Lower lobe of right lung (tissue), 2 donors: ENCODE measurements around the gene MYOM1. TPM values are rescaled to one million over a fixed set of nuclear protein-coding genes. Genes with fewer than 3 reads are reported as not detected.

Experiments used
- ATAC-seq, 2 donors: fragments of 200-7000 bp; cut with Tn5 transposase; one replicate each; pipeline ENCODE4 v1.9.1; 2020 to 2022; ENCODE audit warnings: mild to moderate bottlenecking in 2 of 2, moderate library complexity in 2 of 2
- DNase-seq: peaks from one replicate; pipeline ENCODE4 v3.0.0-alpha.2; 2020
- H3K27ac ChIP-seq: fragments of 200-600 bp; one replicate; pipeline ENCODE4 v1.8.0; 2022
- H3K27me3 ChIP-seq: fragments of 200-600 bp; one replicate; pipeline ENCODE4 v1.8.0; 2022; ENCODE audit warnings: low read depth
- H3K36me3 ChIP-seq: fragments of 200-600 bp; one replicate; pipeline ENCODE4 v1.8.0; 2022; ENCODE audit warnings: mild to moderate bottlenecking
- H3K4me1 ChIP-seq: fragments of 200-600 bp; one replicate; pipeline ENCODE4 v1.8.0; 2022
- H3K4me3 ChIP-seq: fragments of 200-600 bp; one replicate; pipeline ENCODE4 v1.8.0; 2022; ENCODE audit warnings: mild to moderate bottlenecking
- H3K9me3 ChIP-seq: fragments of 200-600 bp; one replicate; pipeline ENCODE4 v1.8.0; 2022
- CTCF ChIP-seq: fragments of 200-600 bp; IDR thresholded peaks from one replicate; pipeline ENCODE4 v1.8.0; 2022; ENCODE audit warnings: antibody characterized with exemption, mild to moderate bottlenecking
- intact Hi-C: fragments of 100-400 bp; cut with DNase I; formaldehyde crosslinking; loops from one replicate; pipeline ENCODE4 v1.11.0; 2022
- total RNA-seq: library from RNA; stranded (reverse); fragmentation: NEBNext Ultra II Directional; extraction: Animal tissue kit (Norgen Biotek cat#: 25700); gene quantifications from one replicate; pipeline ENCODE4 v1.2.1, GENCODE V29; 2021
- donor health status: DM: no; HTN: yes; CAD: no; lungs with severe emphysema.

The MYOM1 gene
- total RNA-seq, 1 donor from 2014 or later: 5.0 TPM

- H3K4me3 ChIP-seq: no peak overlapping the region
- no peak for TF ChIP-seq CTCF
- peaks cover 64% of the 10 kb centered on the region for H3K36me3 ChIP-seq
- DNase-seq: no peak
- peak overlapping the region; percentile 73 for H3K27ac ChIP-seq
- peaks cover 65% of the 10 kb centered on the region for H3K4me1 ChIP-seq
- no peak for ATAC-seq
- no peaks in the 10 kb centered on the region for H3K27me3 ChIP-seq
- intact Hi-C loops: no loop called here
- no peaks in the 10 kb centered on the region for H3K9me3 ChIP-seq
Observed at GRCh38 chr18:3257627-3258120, 37.9 kb upstream of the MYOM1 start.

- TF ChIP-seq CTCF: no peak
- H3K27ac ChIP-seq: peak overlapping the region; percentile 73
- peak in 1 of 2 donors; percentile 49 for ATAC-seq
- H3K4me3 ChIP-seq: no peak overlapping the region
- H3K9me3 ChIP-seq: no peaks in the 10 kb centered on the region
- intact Hi-C loops: no loop called here
- H3K4me1 ChIP-seq: peaks cover 72% of the 10 kb centered on the region
- peaks cover 64% of the 10 kb centered on the region for H3K36me3 ChIP-seq
- no peaks in the 10 kb centered on the region for H3K27me3 ChIP-seq
- DNase-seq: no peak
Observed at GRCh38 chr18:3256693-3257626, 37.2 kb upstream of the MYOM1 start.

GRCh38 chr18:3255611-3256165 is 35.9 kb upstream of the MYOM1 start:
- peaks cover 64% of the 10 kb centered on the region for H3K36me3 ChIP-seq
- H3K27ac ChIP-seq: peak overlapping the region; percentile 73
- ATAC-seq (no peak), DNase-seq (no peak)
- peaks cover 79% of the 10 kb centered on the region for H3K4me1 ChIP-seq
- H3K27me3 ChIP-seq: no peaks in the 10 kb centered on the region
- H3K9me3 ChIP-seq: no peaks in the 10 kb centered on the region
- H3K4me3 ChIP-seq: no peak overlapping the region
- intact Hi-C loops: no loop called here
- no peak for TF ChIP-seq CTCF

GRCh38 chr18:3254725-3255124 is 35.0 kb upstream of the MYOM1 start:
- Histone ChIP-seq H3K9me3 (no peaks in the 10 kb centered on the region), H3K4me3 (no peak overlapping the region), H3K4me1 (peaks cover 81% of the 10 kb centered on the region), H3K27me3 (no peaks in the 10 kb centered on the region), H3K36me3 (peaks cover 64% of the 10 kb centered on the region), H3K27ac (no peak overlapping the region)
- ATAC-seq (no peak), DNase-seq (no peak)
- intact Hi-C loops: no loop called here
- no peak for TF ChIP-seq CTCF

GRCh38 chr18:3252843-3253242 is 33.1 kb upstream of the MYOM1 start:
- intact Hi-C loops: no loop called here
- no peak overlapping the region for H3K4me3 ChIP-seq

More at GRCh38 chr18:3252843-3253242, 33.1 kb upstream of the MYOM1 start:
- Histone ChIP-seq H3K36me3 (peaks cover 53% of the 10 kb centered on the region), H3K9me3 (no peaks in the 10 kb centered on the region), H3K27me3 (no peaks in the 10 kb centered on the region), H3K27ac (no peak overlapping the region), H3K4me1 (peaks cover 90% of the 10 kb centered on the region)
- no peak for TF ChIP-seq CTCF
- ATAC-seq: no peak
- DNase-seq: no peak
